Neural cell (in vitro differentiated cells): Measurements from ENCODE around the gene EPHA1.

Experiments
- EZH2 ChIP-seq: fragments of 200-600, 300-800 bp; shearing (Covaris generic), sonication (generic); IDR thresholded peaks from 2 replicates; pipeline ENCODE4 v1.6.1; 2014; ENCODE audit warnings: antibody characterized with exemption, low read length, borderline replicate concordance, mild to moderate bottlenecking; ENCODE audit not compliant: insufficient read depth, poor library complexity, severe bottlenecking
- POLR2AphosphoS5 ChIP-seq: IDR thresholded peaks from 2 replicates; pipeline ENCODE4 v1.6.1; 2012
- TAF1 ChIP-seq: IDR thresholded peaks from 2 replicates; pipeline ENCODE4 v1.6.1; 2012; ENCODE audit warnings: low read depth
- TF ChIP-seq, protein P1 (sequence below): fragments of 450-650 bp; IDR thresholded peaks from 2 replicates; pipeline ENCODE4 v1.5.1; 2014; ENCODE audit warnings: antibody characterized with exemption, mild to moderate bottlenecking, moderate library complexity; ENCODE audit not compliant: poor library complexity, severe bottlenecking
- TF ChIP-seq, protein P2 (sequence below): IDR thresholded peaks from 2 replicates; pipeline ENCODE4 v1.6.1; 2012; ENCODE audit warnings: borderline replicate concordance

GRCh38 chr7:143418681-143419458 is 10.2 kb upstream of the EPHA1 start:
- TF ChIP-seq, protein P1, sequence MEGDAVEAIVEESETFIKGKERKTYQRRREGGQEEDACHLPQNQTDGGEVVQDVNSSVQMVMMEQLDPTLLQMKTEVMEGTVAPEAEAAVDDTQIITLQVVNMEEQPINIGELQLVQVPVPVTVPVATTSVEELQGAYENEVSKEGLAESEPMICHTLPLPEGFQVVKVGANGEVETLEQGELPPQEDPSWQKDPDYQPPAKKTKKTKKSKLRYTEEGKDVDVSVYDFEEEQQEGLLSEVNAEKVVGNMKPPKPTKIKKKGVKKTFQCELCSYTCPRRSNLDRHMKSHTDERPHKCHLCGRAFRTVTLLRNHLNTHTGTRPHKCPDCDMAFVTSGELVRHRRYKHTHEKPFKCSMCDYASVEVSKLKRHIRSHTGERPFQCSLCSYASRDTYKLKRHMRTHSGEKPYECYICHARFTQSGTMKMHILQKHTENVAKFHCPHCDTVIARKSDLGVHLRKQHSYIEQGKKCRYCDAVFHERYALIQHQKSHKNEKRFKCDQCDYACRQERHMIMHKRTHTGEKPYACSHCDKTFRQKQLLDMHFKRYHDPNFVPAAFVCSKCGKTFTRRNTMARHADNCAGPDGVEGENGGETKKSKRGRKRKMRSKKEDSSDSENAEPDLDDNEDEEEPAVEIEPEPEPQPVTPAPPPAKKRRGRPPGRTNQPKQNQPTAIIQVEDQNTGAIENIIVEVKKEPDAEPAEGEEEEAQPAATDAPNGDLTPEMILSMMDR, result no peak
- TF ChIP-seq, protein P2, sequence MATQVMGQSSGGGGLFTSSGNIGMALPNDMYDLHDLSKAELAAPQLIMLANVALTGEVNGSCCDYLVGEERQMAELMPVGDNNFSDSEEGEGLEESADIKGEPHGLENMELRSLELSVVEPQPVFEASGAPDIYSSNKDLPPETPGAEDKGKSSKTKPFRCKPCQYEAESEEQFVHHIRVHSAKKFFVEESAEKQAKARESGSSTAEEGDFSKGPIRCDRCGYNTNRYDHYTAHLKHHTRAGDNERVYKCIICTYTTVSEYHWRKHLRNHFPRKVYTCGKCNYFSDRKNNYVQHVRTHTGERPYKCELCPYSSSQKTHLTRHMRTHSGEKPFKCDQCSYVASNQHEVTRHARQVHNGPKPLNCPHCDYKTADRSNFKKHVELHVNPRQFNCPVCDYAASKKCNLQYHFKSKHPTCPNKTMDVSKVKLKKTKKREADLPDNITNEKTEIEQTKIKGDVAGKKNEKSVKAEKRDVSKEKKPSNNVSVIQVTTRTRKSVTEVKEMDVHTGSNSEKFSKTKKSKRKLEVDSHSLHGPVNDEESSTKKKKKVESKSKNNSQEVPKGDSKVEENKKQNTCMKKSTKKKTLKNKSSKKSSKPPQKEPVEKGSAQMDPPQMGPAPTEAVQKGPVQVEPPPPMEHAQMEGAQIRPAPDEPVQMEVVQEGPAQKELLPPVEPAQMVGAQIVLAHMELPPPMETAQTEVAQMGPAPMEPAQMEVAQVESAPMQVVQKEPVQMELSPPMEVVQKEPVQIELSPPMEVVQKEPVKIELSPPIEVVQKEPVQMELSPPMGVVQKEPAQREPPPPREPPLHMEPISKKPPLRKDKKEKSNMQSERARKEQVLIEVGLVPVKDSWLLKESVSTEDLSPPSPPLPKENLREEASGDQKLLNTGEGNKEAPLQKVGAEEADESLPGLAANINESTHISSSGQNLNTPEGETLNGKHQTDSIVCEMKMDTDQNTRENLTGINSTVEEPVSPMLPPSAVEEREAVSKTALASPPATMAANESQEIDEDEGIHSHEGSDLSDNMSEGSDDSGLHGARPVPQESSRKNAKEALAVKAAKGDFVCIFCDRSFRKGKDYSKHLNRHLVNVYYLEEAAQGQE, result no peak
- TF ChIP-seq TAF1 (no peak), EZH2 (no peak), POLR2AphosphoS5 (no peak)
